Stimulated activated CD4-positive, alpha-beta T cell treated with anti-CD3 and anti-CD28 coated beads, Interleukin-15, amount 100 ng/mL, for 24 hours (primary cell): Measurements from ENCODE around the gene SAXO1.

Source experiments
- DNase-seq: peaks from one replicate; pipeline ENCODE4 v3.0.0-alpha.2; 2020

Gene SAXO1

GRCh38 chr9:18909140-18910018 lies 123.6 kb downstream of the SAXO1 start:
- no peak for DNase-seq

- DNase-seq, result no peak
Measured at GRCh38 chr9:18907927-18908625, 124.9 kb downstream of the SAXO1 start.

DNA sequence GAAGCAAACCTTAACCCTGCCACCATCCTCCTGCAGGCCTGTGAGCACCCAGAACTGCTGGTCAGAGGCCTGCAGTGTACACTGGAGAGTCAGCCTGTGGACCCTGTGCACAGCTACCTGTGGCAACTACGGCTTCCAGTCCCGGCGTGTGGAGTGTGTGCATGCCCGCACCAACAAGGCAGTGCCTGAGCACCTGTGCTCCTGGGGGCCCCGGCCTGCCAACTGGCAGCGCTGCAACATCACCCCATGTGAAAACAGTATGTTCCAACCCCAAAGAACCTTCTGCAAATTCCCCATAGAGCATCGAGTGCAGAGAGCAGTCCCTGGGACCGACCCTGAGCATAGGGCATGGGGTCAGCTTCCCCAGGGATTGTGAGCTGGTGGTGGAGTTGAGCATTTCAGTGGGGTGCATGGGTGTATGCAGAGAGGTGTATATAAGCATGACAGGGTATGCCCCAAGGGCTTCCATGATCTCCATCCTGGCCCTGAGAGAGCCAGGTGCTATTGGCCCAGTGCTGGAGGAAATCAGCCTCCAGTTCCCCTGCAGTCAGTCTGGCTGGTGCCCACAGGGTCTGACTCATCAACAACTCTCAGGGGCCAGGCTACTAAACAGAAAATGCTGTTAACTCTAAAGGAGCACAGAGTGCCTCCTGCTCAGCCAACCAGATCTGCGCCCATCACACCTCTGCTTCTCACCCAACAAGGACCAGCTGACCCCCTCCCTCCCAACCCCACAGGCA lies 126.2 kb downstream of the SAXO1 start:
- no peak for DNase-seq

GRCh38 chr9:18905883-18906629 lies 127.0 kb downstream of the SAXO1 start:
- no peak for DNase-seq

DNA sequence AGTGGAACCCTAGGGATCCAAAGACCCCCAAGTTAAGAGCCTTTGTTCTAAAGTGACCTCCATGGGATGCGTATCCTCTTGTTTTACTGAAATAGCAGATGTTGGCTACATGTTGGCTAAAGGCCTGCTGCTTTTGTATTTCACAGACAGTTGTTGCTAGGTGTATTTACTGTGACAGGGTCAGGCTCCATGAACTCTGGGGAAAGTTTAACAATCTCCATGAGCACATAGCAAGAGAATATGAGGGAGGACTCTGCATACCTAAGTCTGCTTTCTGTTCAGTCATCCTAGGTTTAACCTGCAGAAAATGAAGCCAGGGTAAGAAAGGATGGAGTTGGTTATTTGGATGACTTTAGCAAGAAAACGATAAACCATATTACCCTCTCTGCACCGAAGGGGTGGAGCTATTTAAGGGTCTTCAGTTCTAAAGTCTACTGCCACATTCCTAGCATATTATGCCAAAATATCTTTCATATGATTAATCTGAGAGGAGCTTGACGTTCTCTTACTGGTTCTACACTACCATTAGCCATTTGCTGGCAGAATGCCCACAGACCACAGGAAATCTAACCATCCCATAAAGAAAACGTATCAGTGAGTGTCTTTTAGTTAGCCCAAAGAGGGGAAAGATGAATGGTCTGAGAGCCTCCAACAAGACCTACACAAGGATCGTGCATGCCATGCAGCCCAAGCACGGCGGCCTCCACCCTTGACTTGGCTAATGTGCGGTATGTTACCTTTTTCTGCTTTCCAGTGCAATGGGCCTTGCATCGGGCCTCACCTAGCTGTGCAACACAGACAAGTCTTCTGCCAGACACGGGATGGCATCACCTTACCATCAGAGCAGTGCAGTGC lies 127.8 kb downstream of the SAXO1 start:
- DNase-seq, result no peak

DNA sequence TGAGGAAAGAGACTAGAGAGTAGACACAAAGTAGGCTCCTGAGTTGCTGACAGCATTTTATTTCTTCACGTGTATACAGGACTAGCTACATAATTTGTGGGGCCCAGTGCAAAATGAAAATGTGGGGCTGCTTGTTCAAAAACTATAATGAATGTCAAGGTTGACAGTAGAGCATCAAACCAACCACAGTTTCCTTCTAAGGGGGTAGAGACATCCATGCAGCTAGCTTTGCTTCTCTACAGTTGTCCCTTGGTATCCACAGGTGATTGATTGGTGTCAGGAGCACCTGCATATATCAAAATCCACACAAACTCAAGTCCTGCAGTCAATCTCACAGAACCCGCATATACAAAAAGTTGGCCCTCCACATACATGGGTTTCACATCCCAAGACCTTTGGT lies 129.6 kb downstream of the SAXO1 start:
- DNase-seq, result no peak

DNA sequence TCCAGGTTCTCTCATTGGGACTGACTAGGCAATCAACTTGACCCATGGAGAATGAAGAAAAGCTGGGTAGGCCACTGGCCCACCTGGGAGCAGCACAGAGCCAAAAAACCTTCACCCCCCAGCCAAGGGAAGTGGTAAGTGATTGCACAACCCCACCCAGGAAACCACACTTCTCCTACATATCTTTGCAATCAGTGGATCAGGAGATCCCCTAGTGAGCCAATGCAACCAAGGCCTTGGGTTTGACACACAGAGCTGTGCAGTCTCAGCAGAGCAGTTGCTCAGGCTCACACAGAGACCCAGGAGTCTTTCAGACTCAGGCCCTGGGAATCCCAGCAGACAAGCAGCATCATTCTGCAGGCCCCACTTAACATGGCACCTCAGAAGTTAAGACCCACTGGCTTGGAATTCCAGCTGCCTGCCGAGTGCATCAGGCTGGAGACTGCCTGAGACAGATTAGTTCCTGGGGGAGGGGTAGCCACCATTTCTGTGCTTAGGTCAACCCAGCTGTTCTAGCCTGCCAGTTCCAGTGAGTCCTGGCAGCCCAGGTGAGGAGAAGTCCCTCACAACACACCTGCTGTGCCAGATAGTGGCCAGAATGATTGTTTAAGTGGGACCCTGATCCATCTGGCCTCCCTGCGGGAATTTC lies 136.4 kb downstream of the SAXO1 start:
- no peak for DNase-seq

- DNase-seq, result no peak
Measured at GRCh38 chr9:18896004-18896403, 137.0 kb downstream of the SAXO1 start.

- no peak for DNase-seq
Measured at GRCh38 chr9:18893491-18893890, 139.5 kb downstream of the SAXO1 start.

DNA sequence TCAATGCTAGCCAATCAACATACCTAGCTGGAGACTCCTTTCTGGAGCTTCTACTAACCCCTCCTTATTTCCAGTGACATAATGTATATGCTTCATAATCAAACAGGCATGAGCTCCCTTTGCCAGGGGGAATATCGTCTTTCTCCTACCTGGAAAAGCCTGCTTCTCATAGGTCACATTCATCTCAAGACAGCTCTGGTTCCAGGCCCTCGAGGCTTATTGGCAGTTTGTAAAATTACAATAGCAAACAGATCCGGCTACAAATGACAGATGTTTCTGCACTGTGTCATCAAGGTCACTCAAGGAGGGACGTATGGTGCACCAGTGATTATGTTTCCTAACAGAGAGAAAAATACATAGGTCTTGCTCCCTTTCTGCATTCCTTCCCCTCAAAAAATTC lies 140.0 kb downstream of the SAXO1 start:
- no peak for DNase-seq

- DNase-seq, result no peak
Measured at GRCh38 chr9:18891946-18892670, 140.9 kb downstream of the SAXO1 start.

DNA sequence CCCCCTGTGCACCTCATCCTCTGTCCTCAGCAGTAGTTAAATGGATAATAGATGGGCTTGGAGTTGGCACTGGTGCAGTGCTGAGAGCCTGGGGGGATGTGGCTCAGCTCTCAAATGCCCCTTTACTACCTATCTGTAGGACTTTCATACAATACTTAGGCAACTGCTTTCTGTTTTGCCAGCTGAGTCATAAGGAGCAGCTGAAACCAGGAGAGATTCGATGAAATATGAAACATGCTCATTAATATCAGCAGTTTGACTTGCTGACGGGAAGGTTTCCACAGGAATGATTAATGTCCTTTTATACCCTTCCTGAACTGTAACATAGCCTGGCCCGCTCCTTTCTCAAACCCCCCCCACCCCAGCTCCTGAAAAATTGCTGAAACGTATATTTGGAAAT lies 142.6 kb downstream of the SAXO1 start:
- no peak for DNase-seq

DNA sequence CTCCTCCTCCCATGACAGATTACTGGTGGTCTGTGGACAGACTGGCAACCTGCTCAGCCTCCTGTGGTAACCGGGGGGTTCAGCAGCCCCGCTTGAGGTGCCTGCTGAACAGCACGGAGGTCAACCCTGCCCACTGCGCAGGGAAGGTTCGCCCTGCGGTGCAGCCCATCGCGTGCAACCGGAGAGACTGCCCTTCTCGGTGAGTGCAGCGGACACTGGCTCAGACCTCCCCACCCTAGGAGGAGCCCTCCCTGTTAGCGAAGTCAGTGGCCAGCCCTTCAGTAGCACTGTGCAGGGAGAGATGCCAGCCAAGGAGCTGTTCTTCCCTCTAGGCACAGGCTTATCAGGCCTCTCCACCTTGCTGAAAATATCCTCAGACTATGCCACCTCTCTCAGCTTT lies 143.5 kb downstream of the SAXO1 start:
- no peak for DNase-seq

DNA sequence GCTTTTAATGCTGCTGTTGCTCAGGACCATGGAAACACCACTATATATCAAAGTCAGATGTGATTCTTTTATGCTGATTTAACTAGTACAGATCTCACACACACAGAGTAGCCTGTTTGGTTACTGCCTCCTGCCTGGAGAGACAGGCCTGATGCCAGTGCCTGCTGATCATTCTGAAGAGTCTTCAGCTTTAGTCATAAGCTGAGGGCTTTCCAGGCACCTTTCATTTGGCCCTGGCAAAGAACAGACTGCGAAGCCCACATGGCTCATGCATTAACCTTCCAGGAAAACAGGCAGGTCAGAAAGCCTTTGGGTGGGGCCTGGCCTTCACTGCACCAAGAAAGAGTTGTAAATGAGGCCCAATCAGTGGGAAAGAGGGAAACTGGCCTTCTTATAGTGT lies 144.7 kb downstream of the SAXO1 start:
- no peak for DNase-seq

- DNase-seq, result no peak
Measured at GRCh38 chr9:18887546-18887945, 145.5 kb downstream of the SAXO1 start.

- DNase-seq, result no peak
Measured at GRCh38 chr9:18881758-18882157, 151.3 kb downstream of the SAXO1 start.

GRCh38 chr9:18877984-18878383 lies 155.0 kb downstream of the SAXO1 start:
- no peak for DNase-seq
